Epithelial cell of esophagus (primary cell): ENCODE data around the gene JADE2.
A peak's percentile ranks its signal among the peaks of the same experiment; 100 is the strongest.
"Not testable (repeated sequence)": the region's sequence is repeated elsewhere in the genome, so short reads cannot be mapped to it uniquely, and the experiment has no call there.

ENCODE experiments used
- DNase-seq: peaks from one replicate; pipeline ENCODE4 v3.0.0; 2010; ENCODE audit warnings: low read depth
- H3K4me3 ChIP-seq: 2 replicates; pipeline ENCODE4 v1.5.1; 2011; ENCODE audit warnings: mild to moderate bottlenecking, low read length, control low read depth
- CTCF ChIP-seq: IDR thresholded peaks from 2 replicates; pipeline ENCODE4 v1.5.1; 2011; ENCODE audit warnings: low read depth, mild to moderate bottlenecking, low read length, control low read depth, inconsistent platforms; ENCODE audit not compliant: insufficient read depth; ENCODE audit errors: missing control alignments

The JADE2 gene

GRCh38 chr5:134491841-134492442 lies 33.5 kb upstream of the JADE2 start:
- DNase-seq = no peak
- no peak overlapping the region for H3K4me3 ChIP-seq
- TF ChIP-seq CTCF = no peak

GRCh38 chr5:134492568-134492967 lies 32.9 kb upstream of the JADE2 start:
- DNase-seq = peak; percentile 23
- TF ChIP-seq CTCF = no peak
- no peak overlapping the region for H3K4me3 ChIP-seq

GRCh38 chr5:134493461-134494055 lies 31.9 kb upstream of the JADE2 start:
- DNase-seq = no peak
- no peak for TF ChIP-seq CTCF
- H3K4me3 ChIP-seq = no peak overlapping the region

DNA sequence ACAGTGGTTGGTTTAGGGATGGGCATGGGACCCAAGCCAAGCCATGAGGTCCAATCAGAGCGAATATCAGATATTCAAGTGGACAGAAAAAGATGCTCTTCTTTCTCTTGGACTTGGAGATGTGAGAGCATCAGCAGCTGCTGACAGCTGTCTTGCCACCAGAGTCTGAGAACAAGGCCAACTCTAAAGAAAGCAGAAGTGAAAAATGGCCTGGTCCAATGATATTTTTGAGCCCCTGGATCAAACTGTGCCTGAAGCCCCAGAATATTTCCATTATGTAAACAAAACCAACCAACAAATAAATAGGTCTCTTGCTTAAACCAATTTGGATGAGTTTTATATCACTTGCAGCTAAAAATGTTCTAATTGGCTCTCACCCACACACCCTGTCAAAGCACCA lies 30.7 kb upstream of the JADE2 start:
- no peak overlapping the region for H3K4me3 ChIP-seq
- no peak for TF ChIP-seq CTCF
- DNase-seq = no peak

- not testable (repeated sequence) for DNase-seq, H3K4me3 ChIP-seq
Observed at GRCh38 chr5:134499905-134500304, 25.6 kb upstream of the JADE2 start.

GRCh38 chr5:134500699-134501430 lies 24.6 kb upstream of the JADE2 start:
- DNase-seq = no peak
- no peak for TF ChIP-seq CTCF
- H3K4me3 ChIP-seq = no peak overlapping the region

DNA sequence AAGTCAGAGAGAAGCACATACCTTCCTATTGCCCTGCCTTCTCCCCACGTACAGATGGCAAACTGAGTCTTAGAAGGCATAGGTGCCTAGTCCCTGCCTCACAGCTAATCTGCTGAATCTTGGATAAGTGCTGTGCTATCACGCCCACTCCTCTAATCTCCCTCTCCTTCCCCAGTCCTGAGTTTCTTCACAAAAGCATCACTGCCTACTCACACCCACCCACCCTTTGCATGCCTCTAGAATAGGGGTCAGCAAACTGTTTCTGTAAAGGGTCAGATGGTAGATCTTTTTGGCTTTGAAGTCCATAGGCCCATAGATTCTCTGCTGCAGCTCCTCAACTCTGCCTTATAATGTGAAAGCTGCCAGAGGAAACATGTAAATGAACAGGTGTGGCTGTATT lies 23.2 kb upstream of the JADE2 start:
- TF ChIP-seq CTCF = no peak
- no peak overlapping the region for H3K4me3 ChIP-seq
- DNase-seq = no peak
